GM18858 (cell line): Measurements from ENCODE around the gene ADD2.
"Not testable (repeated sequence)": the region's sequence is repeated elsewhere in the genome, so short reads cannot be mapped to it uniquely, and the experiment has no call there.

Source experiments
- ATAC-seq: cut with Tn5 transposase; IDR thresholded peaks from one replicate; pipeline ENCODE4 v1.9.1; 2021; ENCODE audit not compliant: unreplicated experiment

Gene ADD2

GRCh38 chr2:70647873-70648481 is 120.0 kb downstream of the ADD2 start:
- ATAC-seq, result no peak

DNA sequence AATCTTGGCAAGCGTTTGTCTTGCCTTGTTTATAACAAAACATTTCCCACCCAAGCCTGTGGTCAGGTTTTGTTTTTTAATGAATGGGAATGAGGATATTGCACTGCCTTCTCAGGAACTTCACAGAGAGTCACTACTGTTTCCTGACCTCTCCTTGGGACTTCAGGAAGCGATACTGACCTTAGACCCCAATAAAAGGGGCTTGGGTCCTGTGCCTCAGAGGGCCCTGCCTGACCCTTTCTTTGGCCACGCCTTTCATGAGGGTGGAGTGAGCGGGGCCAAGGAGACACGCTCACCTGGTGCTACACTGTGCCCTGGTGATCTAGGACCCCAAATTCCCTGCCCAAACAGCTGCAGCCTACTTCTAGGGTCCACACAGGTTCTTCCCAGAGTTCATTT is 121.6 kb downstream of the ADD2 start:
- ATAC-seq, result no peak

DNA sequence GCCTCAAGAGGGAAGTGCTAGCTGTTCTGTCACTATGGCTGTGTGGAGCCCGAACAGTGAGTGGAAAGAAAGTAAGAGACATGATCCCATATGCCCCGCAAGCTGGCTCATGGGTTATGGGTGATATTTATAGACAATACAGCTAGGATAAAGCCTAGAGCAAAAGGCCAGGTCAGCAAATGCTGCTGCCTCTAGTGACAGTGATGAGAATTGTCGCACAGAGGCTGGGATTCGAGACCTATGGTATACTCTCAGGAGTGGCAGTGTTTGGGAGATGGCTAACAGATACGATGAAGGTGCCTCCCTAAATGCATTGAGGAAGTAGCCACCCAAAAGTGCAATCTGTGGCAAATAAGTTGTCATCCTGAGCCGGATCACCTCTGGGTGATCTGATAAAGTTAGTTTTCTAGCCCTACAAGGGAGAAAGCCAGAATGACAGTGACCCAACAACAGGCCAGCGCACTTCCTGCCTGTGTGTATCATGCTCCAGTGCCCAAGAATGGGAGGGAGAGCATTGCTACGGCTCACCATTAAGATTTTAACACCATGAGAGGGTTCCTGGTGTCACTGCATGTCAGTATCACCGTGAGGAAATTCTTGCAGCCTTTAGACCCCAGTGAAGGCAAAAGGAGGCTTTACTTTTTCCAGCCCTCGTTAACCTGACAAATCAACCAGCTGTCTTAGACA is 122.1 kb downstream of the ADD2 start:
- no peak for ATAC-seq

DNA sequence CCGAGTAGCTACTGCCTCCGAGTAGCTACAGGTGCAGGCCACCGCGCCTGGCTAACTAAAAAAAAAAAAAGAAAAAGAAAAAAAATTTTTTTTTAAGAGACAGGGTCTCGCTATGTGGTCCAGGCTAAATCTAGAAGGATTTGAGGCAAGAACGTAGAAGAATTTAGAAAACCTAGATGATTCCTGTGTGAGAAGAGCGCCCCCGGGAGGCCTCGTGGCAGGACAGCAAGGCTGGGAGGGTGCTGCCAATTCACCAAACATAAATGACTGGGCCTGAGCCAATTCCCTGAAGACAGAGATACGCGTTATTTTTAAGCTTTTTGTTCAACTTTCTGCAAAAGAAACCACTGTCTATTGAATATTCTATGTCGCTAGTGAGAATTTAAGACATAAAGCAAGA is 124.3 kb downstream of the ADD2 start:
- ATAC-seq, result no peak

GRCh38 chr2:70641263-70641784 is 126.7 kb downstream of the ADD2 start:
- ATAC-seq, result no peak

GRCh38 chr2:70639841-70640436 is 128.1 kb downstream of the ADD2 start:
- ATAC-seq, result no peak

DNA sequence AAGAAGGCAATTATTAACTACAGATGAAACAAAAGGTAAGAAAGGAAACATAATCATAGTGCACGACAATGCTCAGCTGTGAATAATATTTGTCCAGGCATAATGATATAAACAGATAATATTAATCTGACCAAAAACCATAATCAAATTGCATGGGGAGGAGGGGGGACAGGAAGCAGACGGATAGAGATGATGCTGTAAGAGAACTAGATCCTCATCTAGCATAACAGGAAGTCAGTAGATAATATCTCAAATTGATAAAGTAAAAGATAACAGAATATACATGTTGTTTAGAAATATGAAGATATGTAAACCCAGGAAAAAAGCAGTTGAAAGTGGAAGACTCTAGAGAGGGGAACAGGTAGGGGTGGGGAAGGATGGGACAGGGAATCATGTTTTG is 129.4 kb downstream of the ADD2 start:
- ATAC-seq, result no peak

GRCh38 chr2:70633508-70633907 is 134.5 kb downstream of the ADD2 start:
- ATAC-seq, result no peak

DNA sequence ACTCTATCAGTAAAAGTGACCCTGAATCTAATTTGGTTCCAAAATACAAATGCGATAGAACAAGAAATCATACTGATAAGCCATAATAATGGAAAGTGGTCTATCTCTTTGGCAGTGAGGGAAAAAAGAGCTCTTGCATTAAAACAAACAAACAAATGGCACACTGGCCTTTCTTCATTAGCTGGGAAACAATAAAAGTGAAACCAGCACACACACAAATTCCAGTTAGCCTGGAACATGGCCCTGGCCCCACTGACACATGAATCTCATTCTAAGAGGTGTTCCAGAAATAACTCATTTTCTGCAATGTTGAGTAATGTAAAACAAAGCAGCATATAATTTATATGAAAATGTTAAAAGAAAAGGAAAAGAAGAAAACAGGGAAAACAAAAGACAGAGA is 135.0 kb downstream of the ADD2 start:
- no peak for ATAC-seq

DNA sequence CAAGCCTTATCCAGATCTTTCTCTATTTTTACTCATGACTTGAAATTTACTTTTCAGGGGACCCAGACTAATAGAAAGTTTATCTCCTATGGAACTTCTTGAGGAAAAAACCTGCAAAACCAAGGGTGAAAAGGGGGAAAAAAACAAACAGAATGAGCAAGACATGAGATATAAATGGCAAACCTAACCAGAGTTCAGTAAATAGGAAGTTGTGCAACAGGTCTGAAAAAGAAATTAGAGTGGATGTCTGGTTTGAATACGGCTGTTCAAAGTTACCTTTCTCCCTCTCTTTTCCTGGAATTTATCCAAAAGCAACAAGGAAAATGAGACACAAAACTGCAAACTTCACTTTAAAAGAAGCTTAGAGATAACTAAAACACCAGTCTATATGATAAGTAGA is 135.6 kb downstream of the ADD2 start:
- no peak for ATAC-seq

DNA sequence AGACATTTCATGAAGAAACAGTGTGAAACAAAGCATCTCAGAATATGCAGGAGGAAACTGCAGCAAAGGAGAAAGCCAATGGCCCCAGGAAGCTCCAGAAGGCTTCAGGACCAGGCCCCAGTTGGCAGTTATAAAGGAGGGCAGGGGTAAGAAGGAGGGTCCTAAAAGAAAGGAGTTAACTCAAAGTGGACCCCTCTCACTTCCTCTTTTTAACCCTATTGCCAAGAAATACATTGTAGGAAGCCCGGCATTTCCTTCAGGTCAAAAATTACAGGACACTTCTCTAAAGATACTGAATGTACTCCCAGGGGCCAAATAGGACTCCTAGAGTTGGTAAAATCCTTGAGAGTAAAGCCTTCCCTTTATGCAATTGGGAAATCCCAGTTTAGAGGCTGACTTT is 137.2 kb downstream of the ADD2 start:
- no peak for ATAC-seq

DNA sequence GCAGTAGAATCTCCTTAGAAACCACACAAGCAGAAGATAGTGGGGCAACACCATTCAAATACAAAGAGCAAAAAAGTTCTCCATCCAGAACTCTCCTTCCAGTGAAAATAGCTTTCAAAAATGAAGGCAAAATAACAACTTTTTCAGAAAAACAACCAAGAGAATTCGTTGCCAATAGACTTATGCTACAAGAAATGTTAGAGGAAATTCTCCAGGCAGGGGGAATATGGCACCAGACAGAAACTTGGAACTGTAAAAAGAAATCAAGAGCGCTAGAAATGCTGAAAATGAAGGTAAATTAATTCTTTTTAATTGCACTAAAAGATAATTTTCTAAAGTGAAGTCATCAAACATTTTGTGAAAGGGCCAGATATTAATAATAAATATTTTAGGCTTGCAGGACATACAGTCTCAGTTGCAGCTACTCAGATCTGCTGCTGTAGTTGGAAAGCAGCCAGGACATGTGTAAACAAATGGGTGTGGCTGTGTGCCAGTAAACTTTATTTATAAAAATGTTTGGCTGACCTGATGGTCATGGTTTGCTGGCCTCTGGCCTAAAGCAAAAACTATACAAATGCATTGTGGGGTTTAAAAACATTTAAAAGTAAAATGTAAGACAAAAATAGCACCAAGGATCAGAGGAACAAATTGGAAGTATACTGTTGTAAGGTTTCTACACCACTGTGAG is 140.6 kb downstream of the ADD2 start:
- ATAC-seq, result no peak

- ATAC-seq, result no peak
These were observed 141.6 kb downstream of the ADD2 start for GRCh38 chr2:70626254-70626990.

- not testable (repeated sequence) for ATAC-seq
These were observed 146.5 kb downstream of the ADD2 start for GRCh38 chr2:70621536-70621935.

- no peak for ATAC-seq
These were observed 148.0 kb downstream of the ADD2 start for GRCh38 chr2:70620020-70620419.

- ATAC-seq, result no peak
These were observed 148.8 kb downstream of the ADD2 start for GRCh38 chr2:70619167-70619566.

DNA sequence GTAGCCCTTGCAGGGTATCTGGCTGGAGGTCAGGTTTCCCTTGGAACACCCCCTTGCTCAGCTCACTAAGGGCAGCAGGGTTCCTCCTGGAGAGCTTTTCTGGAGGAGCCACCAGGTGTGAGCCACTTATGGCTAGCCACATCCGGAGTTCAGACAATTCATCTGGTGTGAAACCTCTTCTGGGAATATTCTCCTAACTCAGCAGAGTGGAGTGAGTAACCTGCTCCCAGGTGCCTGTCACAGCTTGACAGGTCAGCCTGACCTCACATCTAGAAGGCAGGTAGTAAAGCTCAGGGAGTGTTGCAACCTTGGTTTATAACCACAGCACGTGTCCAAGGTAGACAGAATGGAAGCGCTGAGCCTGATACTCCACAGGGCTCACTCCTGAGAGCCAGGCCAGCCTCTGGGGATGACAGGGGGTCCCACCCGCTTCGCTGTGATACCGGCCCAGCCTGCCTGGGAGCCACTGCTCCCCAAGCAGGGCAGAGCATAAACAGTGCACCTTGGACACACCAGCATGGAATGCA is 151.8 kb downstream of the ADD2 start:
- no peak for ATAC-seq

- ATAC-seq, result no peak
These were observed 152.8 kb downstream of the ADD2 start for GRCh38 chr2:70615222-70615621.

GRCh38 chr2:70613521-70613920 is 154.5 kb downstream of the ADD2 start:
- no peak for ATAC-seq

- no peak for ATAC-seq
These were observed 155.4 kb downstream of the ADD2 start for GRCh38 chr2:70612574-70612973.

DNA sequence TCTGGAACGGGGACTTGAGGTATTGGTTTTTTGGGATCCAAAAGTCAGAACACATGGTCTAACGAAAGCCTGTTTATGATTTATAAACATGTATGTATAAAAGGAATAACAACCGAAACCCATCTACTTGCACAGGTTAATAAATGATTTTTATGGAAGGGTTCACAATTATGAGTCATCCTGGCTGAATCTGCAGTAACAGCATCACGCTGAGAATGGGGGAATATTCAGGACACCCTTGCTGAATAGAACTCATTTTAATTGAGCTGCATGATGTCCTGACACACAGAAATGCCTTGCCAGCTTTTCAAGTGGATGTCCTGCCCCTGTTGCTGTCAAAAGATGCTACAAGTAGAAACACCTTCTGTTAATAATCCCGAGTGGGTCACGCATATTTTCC is 159.6 kb downstream of the ADD2 start:
- no peak for ATAC-seq
